Hematopoietic multipotent progenitor cell treated with erythropoietin and hydrocortisone succinate and interleukin-3 and kit ligand, for 8 days (in vitro differentiated cells): ENCODE results near the gene SLC1A2.

ENCODE experiments used
- DNase-seq: peaks from one replicate; pipeline ENCODE4 v3.0.0-alpha.2; 2015

Gene SLC1A2

DNA sequence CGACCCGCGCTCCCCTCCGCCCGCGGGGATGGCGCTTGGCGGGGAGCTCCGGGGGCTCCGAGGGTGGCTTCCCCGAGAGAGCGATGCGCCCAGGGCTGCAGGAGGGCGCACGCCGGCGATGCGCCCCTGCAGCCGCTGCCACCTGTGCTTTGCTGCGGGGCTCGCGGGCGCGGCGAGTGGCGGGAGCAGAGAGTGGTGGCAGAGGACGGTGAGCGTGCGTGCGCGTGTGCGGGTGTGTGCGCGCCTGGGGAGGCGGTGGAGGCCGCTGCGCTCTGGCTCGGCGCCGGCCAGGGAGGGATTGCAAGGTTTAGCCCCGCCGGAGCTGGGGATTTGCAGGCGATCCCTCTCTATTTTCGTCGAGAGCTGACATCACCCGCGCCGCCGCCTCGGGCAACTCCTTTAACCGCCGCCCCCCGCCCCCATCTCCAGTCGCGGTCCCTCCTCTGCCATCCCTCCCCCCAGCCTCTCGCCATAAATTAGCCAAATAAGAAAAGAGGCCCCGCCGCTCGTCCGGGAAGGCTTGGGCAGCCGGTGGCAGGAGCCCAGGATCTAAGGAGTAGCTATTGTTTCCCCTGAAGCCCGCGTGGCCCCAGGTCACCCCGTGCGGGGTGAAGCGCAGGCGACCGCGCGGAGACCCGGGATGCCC is at the start of gene SLC1A2:
Gene SLC1A2 (minus strand): TSS at position 375 of the 646 bp plus-strand sequence. CDS start 592 bp downstream, outside the sequence.
- no peak for DNase-seq

DNA sequence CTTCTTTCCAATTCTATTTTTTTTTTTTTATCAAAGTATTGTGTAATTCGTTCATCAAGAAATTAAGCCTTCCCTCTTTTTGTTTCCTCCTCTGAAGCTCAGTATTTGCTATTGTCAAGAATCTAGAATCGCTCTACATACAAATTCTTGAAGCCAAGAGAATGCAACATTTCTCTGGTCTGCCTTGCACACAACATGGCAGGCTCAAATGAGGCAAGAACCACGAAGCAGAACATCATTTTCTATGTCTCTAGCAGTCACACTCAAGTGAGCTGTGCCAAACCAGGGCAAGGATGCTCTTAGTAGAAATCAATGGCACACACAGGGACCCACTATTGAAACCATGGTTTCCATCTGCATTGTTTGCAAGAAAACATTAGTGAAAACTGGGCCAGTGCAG is 46.7 kb upstream of the SLC1A2 start:
- no peak for DNase-seq

- DNase-seq: no peak
Observed at GRCh38 chr11:35464308-35464707, 45.0 kb upstream of the SLC1A2 start.

DNA sequence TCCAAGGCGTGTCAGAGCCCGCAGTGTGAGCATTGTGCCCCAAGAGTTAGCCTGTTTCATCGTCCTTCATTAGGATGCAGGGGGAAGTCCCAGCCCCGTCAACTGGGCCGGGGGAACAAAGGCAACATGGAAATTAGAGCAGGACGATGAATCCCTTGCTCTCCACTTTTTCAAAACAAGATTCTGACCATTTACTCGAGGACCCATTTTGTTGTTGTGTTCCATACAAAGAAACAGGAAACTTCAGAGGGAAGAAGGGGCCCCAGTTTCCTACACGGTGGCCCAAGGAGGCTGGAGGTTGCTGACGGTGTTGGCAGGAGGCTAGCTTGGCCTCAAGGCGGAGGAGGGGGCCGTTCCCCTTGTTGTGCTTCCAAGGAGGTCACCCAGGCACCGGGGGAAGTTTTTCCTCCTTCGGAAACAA is 44.0 kb upstream of the SLC1A2 start:
- DNase-seq: no peak

GRCh38 chr11:35461917-35462538 is 42.7 kb upstream of the SLC1A2 start:
- DNase-seq: no peak

- no peak for DNase-seq
Observed at GRCh38 chr11:35459489-35459888, 40.1 kb upstream of the SLC1A2 start.

DNA sequence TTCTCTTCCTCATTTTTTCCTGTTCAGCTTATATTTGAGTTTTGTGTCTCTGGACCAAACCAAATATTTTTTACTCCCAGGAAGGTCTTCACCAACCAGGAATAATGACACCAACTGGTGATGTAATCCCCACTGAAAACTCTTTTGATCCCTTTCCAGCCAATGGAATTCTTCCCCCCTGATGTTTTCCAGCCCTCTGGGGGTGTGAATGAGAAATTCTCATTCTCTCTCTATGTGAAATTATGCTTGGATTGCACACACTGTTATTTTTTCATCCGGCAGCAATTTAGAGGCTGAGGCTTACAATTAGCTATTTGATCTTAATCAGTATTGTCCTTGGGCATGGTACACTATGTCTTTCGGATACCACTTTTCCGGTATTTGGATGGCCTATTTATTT is 39.5 kb upstream of the SLC1A2 start:
- DNase-seq: no peak

GRCh38 chr11:35454362-35454761 is 35.0 kb upstream of the SLC1A2 start:
- DNase-seq: peak; percentile 16

GRCh38 chr11:35436581-35437250 is 17.4 kb upstream of the SLC1A2 start:
- DNase-seq: no peak

DNA sequence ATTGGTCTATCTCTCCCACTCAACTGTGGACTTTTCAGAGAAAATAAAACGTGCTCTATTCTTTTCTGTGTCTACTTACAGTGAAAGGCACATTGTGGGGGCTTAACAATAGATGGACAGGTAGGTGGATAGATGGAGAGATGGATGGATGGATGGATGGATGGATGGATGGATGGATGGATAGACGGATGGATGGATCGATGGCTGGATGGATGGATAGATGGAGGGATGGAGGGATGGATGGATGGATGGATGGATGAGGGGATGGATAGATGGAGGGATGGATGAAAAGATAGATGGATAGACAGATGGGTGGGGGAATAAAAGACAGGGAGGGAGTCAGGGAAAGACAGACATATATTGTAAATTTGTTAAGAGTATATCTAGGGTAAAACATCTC is 14.2 kb upstream of the SLC1A2 start:
- no peak for DNase-seq

DNA sequence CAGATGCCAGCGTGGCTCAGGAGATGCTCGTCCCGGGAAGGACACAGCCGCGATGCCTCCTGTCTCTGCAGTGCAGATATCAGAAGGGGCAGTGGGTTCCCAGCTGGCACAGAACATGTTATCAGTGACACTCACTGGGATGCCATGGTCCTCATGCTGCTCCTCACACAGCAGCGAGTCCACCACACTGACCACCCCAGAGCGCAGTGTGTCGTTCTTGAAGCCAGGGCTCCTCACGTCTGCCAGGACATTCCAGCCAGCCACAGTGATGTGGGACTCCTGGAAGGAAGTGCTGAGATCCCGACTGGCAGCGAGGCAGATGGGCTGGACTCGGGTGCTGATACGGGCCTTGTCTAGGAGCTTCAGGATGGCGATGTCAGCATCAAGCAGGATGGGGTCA is 13.1 kb upstream of the SLC1A2 start:
- DNase-seq: no peak

DNA sequence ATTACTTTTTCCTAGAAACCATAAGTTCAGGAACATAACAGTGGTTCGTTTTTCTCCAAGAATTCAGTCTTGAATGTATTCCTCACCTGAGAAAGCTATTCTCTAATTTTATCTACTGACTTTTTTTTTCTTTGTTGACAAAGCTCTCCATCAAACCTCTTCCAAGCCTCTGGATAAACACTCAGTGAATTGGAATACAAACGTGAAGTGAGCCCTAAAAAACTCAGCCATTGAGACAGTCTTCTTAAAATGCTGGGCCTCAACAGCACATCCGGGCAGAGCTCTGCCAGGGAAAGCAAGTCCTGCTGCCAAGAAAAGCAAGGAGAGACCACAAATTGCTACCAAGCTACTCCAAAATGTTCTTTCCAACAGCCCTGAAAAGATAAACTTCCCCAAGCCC is 7.7 kb upstream of the SLC1A2 start:
- no peak for DNase-seq

DNA sequence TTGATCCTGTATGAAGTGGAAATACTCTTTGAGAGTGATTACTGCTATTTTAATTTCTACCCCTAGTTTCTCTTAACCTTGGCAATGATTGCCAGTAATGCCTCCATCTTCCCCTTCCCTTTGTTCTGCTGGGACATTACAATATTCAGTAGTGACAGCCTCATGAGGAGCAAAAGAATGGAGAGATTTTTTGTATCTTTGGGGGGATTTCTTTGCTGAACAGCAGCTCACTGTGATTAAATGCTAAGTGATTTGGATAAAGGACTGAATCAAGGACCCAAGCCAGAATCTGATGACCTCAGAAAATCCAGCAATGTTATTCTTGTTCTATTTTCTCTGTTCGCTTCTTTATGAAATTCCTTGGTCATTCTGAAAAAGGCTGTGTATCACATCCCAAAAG is 7.0 kb upstream of the SLC1A2 start:
- DNase-seq: no peak

DNA sequence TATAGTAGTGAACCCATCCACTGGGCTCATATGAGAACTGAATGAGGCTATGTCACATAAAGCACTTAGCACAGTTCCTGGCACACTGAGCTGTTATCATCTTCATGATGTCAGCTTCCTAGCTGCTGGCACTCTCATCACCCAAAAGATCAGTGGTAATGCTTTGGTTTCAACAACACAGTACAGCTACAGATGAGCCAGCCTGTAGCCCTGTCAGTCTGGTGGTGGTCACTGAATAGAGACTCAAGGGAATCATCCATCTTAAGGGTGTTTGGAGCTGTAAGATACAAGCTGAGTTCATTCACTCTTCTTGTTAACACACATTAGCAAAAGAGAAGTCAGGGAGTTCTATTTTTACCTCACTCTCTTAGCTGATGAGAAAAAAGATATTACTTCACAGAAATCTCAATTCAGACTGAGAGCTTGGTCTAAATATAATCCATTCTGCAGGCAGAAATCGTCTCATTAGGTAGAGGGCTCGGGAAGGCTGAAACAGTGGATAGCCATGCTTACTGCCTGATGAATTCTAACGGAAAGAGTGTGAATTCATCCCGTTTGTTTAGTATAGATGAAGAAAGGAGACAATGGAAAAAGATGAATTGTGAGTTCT is 6.3 kb upstream of the SLC1A2 start:
- no peak for DNase-seq

GRCh38 chr11:35424157-35424940 is 5.0 kb upstream of the SLC1A2 start:
- DNase-seq: no peak

DNA sequence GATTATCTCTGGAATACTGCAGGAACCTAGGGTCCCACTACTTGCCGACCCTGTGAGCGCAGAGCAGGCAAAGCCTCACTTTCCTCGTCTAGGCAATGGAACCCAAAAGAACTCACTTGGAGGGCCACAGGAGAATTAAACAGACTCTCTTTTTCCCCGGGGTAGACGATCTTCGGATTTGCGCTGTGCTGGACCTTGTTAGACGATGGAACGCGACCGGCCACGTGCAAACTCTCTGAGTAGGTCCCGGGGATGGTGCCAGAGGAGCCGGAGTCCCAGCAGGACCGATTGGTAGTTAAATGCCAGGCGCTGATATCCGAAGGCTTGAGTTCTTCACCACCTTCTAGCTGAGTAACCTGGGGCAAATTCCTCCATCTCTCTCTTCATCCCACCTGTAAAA is 1.0 kb upstream of the SLC1A2 start:
- no peak for DNase-seq

GRCh38 chr11:35419830-35420333 is 524 bp upstream of the SLC1A2 start:
- DNase-seq: no peak

DNA sequence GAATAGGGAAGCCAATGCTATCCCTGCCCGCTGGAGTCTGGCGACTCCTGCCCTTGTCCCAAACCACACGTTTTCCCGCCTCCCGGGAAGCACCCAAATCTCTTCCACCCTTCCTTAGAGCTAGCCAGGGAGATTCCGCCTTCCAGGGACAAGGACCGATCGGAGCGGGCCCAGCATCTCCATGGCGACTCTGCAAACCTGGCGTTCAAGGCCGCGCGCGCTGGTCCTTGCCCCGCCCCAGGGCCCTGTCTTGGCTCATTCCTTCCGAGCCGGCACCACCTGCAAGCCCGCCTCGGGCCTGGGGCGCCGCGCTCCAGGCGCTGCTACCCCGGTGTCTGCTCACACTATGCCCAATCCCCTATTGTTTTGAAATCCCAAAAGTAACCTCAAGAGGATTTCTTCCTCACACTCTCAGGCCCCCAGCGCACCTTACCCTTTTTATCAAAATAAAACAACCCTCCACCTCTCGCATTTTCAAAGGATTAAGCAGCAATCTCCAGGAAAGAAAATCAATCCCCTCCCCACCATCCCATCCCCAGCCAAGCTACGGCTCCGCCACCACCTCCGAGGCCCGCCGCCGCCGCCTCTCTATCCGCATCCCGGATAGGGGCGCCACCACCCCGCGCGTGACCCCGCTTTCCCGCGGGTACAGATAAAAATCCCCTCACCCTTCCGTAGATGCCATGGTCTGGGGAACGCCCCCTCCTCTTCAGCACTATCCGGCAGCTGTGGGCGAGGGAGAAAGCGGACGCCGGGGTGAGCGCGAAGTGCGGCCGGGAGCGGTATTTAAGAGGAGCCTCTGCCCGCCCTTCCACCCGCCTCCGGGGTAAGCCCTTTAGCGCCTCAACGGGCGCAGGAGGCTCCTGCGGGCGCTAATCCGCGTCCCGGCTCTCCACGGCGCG is 825 bp downstream of the SLC1A2 start:
- DNase-seq: no peak

DNA sequence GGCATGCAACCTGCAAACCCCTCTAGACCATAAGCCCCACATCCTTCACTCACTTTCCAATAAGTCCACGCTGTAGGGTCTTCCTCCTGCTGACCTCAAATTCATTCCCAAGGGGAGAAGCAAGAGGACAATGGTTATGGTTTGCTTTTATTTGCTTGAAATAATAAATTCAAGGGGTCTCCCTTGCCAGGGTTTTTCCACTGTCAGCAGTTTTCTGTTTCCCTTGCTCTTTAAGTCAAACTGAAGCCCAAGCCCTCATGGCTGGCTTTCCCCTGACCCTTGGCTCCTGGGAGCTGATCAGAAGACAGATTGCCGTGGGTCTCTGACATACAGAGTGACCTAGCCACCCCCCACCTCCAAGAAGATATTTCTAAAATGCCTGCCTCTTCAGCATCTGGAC is 3.9 kb downstream of the SLC1A2 start:
- no peak for DNase-seq

- no peak for DNase-seq
Observed at GRCh38 chr11:35414776-35415175, 4.6 kb downstream of the SLC1A2 start.

DNA sequence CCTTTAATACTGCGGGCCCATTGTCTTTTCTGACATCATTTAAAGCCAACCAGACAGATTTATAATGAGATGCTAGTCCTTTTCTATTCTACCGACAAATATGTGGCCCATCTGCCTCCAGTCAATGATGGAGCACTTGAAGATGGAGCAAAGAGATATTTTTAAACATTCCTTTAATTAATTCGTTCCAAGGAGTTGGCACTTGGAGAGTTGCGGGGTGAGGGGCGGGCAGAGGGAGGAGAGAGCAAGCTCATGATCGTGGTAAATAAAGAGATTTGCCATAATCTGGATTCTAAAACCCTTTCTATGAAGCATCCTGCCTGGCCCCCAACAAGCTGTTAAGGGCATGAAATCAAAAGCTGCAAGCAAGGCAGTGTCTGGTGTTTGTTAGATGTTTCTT is 5.0 kb downstream of the SLC1A2 start:
- no peak for DNase-seq

DNA sequence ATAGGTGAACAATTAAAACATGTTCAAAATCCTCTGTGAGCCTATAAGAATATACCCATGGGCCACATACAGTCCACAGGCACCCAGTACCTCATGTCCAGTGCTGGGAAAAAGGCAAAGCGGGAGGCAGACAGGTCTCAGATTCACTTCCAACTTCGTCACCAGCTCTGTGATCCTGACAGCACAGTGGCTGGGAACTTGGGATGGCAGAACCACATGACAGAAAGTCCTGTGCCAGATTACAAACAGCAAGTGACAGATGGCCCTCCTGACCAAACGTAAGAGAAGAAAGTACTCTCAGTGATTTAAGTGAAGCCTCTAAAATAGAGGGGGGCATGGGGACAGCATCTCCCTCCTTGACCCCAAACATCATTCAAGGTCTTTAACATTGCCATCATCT is 5.8 kb downstream of the SLC1A2 start:
- no peak for DNase-seq
